IPS-18c (cell line): ENCODE data around the gene IRX3.

Experiments
- H3K4me3 ChIP-seq: 2 replicates; pipeline ENCODE4 v1.7.0; 2013; ENCODE audit warnings: low read depth, mild to moderate bottlenecking, low read length, moderate library complexity; ENCODE audit not compliant: insufficient read depth
- H3K9me3 ChIP-seq: one replicate; pipeline ENCODE4 v1.6.1; 2013; ENCODE audit warnings: mild to moderate bottlenecking, low read length, moderate library complexity; ENCODE audit not compliant: control insufficient read depth, insufficient read depth

Gene IRX3

GRCh38 chr16:54286366-54287130 lies at the start of gene IRX3:
Gene IRX3 (minus strand): TSS chr16:54286787. CDS start chr16:54286050, 737 bp downstream.
- Histone ChIP-seq H3K9me3 (peaks cover 4% of the 10 kb centered on the region), H3K4me3 (peak within 1 kb of the TSS; percentile 64)

- H3K4me3 ChIP-seq: no peak overlapping the region
- no peaks in the 10 kb centered on the region for H3K9me3 ChIP-seq
These were observed 48.6 kb upstream of the IRX3 start for GRCh38 chr16:54335230-54335629.

GRCh38 chr16:54334208-54334607 lies 47.6 kb upstream of the IRX3 start:
- no peaks in the 10 kb centered on the region for H3K9me3 ChIP-seq
- no peak overlapping the region for H3K4me3 ChIP-seq

- H3K4me3 ChIP-seq: no peak overlapping the region
- H3K9me3 ChIP-seq: no peaks in the 10 kb centered on the region
These were observed 44.8 kb upstream of the IRX3 start for GRCh38 chr16:54331241-54332002.

DNA sequence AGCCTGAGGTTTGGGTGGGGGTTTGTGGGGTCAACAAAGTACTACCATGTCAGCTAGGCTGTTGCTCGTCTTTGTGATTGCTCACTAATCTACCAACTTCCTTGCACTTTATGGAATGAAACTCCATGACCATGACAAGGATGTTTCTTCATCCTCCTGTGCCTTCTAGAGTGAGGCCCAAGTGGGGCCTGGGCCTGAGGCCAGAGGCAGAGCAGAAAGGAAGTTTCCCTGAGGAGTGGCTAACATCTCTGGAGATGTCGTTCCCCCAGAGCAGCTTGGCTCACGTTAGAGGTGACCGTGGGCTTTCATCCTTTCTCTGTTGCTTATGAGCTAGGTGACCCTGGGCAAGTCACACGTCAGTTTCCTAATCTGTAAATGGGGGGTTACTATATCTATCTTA lies 41.0 kb upstream of the IRX3 start:
- Histone ChIP-seq H3K9me3 (no peaks in the 10 kb centered on the region), H3K4me3 (no peak overlapping the region)

- H3K9me3 ChIP-seq: no peaks in the 10 kb centered on the region
- no peak overlapping the region for H3K4me3 ChIP-seq
These were observed 39.7 kb upstream of the IRX3 start for GRCh38 chr16:54326266-54326662.

- H3K9me3 ChIP-seq: no peaks in the 10 kb centered on the region
- H3K4me3 ChIP-seq: no peak overlapping the region
These were observed 39.2 kb upstream of the IRX3 start for GRCh38 chr16:54325616-54326265.

GRCh38 chr16:54324716-54325115 lies 38.1 kb upstream of the IRX3 start:
- H3K9me3 ChIP-seq: no peaks in the 10 kb centered on the region
- no peak overlapping the region for H3K4me3 ChIP-seq

- H3K4me3 ChIP-seq: no peak overlapping the region
- H3K9me3 ChIP-seq: no peaks in the 10 kb centered on the region
These were observed 34.2 kb upstream of the IRX3 start for GRCh38 chr16:54320697-54321340.

DNA sequence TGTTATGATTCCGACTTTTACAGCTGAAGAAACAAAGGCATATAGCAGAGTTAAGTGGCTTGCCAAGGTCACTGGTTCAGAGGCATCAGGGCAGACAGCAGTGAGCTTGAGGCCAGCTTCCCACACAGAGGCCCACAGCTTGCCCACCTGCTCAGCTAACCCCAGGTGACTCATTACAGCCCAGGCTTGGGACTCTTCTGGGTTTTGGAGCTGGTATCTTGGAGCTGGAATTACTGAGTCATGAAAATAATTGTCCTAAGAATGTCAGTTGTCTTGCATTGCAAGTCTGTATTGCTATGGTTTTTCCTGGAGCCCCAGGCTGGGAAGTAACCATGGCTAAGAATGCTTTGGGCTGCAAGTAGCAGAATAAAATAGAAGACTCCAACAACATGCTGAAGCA lies 32.4 kb upstream of the IRX3 start:
- H3K9me3 ChIP-seq: no peaks in the 10 kb centered on the region
- H3K4me3 ChIP-seq: no peak overlapping the region

DNA sequence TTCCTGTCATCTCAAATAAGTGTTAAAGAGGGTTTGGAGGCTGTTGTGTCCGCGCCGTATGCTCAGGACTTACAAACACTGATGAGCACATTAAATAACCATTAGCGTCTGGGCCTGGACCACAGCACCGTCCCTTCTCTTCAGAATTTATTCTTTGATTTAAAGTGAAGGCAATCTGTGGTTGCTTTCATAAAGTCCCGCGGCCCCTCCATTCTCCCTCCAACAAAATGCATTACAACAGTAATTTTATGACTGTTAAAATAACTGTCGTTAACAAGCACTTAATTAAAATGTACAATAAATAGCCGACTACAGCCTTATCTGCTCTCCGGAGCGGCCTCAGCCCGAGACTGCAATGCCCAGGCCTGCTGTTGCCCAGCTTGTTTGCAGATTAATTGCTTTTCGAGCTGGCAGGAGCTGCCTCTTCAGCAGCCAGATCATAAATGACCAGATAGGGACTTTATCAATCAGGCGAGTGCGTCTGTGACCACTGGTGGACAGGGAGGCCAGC lies 30.6 kb upstream of the IRX3 start:
- Histone ChIP-seq H3K4me3 (no peak overlapping the region), H3K9me3 (no peaks in the 10 kb centered on the region)

GRCh38 chr16:54316095-54316889 lies 29.7 kb upstream of the IRX3 start:
- Histone ChIP-seq H3K9me3 (no peaks in the 10 kb centered on the region), H3K4me3 (no peak overlapping the region)

GRCh38 chr16:54313789-54314188 lies 27.2 kb upstream of the IRX3 start:
- no peak overlapping the region for H3K4me3 ChIP-seq
- H3K9me3 ChIP-seq: no peaks in the 10 kb centered on the region

- peaks cover 2% of the 10 kb centered on the region for H3K9me3 ChIP-seq
These were observed 26.0 kb upstream of the IRX3 start for GRCh38 chr16:54312502-54312991.

GRCh38 chr16:54309341-54309740 lies 22.8 kb upstream of the IRX3 start:
- Histone ChIP-seq H3K9me3 (peaks cover 5% of the 10 kb centered on the region), H3K4me3 (no peak overlapping the region)

More at GRCh38 chr16:54312502-54312991, 26.0 kb upstream of the IRX3 start:
- no peak overlapping the region for H3K4me3 ChIP-seq

GRCh38 chr16:54305080-54305479 lies 18.5 kb upstream of the IRX3 start:
- no peak overlapping the region for H3K4me3 ChIP-seq
- H3K9me3 ChIP-seq: peaks cover 5% of the 10 kb centered on the region
